Activated CD4-positive, alpha-beta T cell treated with anti-CD3 and anti-CD28 coated beads for 4 hours (primary cell): ENCODE measurements around the gene TP53BP1.
"Not testable (repeated sequence)": the region's sequence is repeated elsewhere in the genome, so short reads cannot be mapped to it uniquely, and the experiment has no call there.

ENCODE experiments used
- DNase-seq, 2 donors: peaks; one replicate each; pipeline ENCODE4 v3.0.0-alpha.2; 2020

Gene TP53BP1

GRCh38 chr15:43410572-43411214 lies 82.3 kb downstream of the TP53BP1 start:
- DNase-seq, result no peak

- DNase-seq, result no peak
These were observed 84.2 kb downstream of the TP53BP1 start for GRCh38 chr15:43408789-43409188.

- no peak for DNase-seq
These were observed 86.1 kb downstream of the TP53BP1 start for GRCh38 chr15:43406808-43407207.

- DNase-seq, result no peak
These were observed 86.8 kb downstream of the TP53BP1 start for GRCh38 chr15:43406189-43406588.

DNA sequence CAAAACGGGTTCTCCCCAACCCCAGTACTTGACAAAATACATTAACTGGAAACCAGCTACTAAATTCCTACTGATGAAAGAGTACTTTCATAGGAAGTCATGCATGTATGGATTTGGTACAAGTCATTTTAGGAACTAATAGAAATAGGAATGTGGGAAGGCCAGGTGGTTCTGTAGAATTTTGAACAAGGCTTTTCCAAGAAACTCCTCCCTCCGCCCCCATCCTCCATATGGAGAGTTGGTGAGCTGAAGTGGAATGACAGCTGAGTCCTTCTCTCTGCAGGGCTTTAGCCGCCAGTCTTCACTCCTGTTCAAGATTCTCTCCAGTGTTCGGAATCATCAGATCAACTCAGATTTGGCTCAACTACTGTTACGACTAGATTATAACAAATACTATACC lies 88.8 kb downstream of the TP53BP1 start:
- DNase-seq, result no peak

- DNase-seq, result no peak
These were observed 89.3 kb downstream of the TP53BP1 start for GRCh38 chr15:43403616-43404015.

- DNase-seq, result no peak
These were observed 90.7 kb downstream of the TP53BP1 start for GRCh38 chr15:43402255-43402654.

DNA sequence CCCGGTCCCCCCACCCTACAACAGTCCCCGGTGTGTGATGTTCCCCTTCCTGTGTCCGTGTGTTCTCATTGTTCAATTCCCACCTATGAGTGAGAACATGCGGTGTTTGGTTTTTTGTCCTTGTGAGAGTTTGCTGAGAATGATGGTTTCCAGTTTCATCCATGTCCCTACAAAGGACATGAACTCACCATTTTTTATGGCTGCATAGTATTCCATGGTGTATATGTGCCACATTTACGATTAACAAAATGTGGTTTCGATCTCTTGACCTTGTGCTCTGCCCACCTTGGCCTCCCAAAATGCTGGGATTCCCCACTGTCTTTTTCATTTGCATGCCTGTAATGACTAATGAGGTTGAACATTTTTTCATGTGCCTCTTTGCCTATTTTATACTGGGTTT lies 99.4 kb downstream of the TP53BP1 start:
- DNase-seq, result not testable (repeated sequence)

DNA sequence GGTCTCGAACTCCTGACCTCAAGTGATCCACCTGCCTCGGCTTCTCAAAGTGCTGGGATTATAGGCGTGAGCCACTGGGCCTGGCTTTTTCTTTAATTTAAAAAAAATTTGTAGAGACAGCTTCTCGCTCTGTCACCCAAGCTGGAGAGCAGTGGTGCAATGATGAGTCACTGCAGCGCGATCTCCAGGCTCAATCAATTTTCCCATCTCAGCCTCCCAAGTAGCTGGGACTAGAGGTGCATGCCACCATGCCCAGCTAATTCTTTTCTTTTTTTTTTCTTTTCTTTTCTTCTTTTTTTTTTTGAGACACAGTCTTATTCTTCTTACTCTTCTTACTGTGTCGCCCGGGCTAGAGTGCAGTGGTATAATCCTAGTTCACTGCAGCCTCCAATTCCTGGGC lies 102.2 kb downstream of the TP53BP1 start:
- no peak for DNase-seq

DNA sequence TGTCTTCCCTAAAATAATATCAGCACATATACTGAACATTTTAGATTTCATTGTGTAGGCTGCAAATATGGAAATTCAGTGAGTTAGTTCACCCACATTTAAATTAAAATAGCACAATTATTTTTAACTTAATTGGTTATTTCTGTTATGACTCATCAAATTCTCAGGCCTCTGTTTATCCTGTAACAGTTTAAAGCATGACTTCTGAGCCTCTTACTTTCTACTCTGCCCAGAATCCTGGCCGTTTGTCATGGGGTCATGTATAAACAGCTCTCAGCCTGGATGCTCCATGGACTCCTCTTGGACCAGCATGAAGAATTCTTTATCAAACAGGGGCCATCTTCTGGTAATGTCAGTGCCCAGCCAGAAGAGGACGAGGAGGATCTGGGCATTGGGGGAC lies 109.9 kb downstream of the TP53BP1 start:
- no peak for DNase-seq

DNA sequence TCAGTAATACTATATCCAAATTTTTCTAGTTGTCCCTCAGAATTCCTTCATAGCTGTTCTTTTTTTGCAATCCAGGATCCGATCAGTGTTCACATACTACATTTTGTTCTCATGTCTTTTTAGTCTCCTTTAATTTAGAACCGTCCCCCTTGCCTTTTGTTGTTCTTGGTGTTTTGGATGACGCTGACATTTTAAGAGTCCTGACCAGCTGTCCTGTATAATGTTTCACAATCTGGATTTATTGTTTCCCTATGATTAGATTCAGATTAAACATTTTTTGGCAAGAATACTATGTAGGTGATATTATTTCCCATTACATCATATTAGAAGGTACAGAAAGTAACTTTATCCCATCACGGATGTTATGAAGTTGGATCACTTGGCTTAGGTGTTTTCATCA lies 110.6 kb downstream of the TP53BP1 start:
- DNase-seq, result no peak

GRCh38 chr15:43378601-43379000 lies 114.4 kb downstream of the TP53BP1 start:
- no peak for DNase-seq

- peak; percentile 32 to 34 for DNase-seq
These were observed 116.8 kb downstream of the TP53BP1 start for GRCh38 chr15:43376017-43376705.

DNA sequence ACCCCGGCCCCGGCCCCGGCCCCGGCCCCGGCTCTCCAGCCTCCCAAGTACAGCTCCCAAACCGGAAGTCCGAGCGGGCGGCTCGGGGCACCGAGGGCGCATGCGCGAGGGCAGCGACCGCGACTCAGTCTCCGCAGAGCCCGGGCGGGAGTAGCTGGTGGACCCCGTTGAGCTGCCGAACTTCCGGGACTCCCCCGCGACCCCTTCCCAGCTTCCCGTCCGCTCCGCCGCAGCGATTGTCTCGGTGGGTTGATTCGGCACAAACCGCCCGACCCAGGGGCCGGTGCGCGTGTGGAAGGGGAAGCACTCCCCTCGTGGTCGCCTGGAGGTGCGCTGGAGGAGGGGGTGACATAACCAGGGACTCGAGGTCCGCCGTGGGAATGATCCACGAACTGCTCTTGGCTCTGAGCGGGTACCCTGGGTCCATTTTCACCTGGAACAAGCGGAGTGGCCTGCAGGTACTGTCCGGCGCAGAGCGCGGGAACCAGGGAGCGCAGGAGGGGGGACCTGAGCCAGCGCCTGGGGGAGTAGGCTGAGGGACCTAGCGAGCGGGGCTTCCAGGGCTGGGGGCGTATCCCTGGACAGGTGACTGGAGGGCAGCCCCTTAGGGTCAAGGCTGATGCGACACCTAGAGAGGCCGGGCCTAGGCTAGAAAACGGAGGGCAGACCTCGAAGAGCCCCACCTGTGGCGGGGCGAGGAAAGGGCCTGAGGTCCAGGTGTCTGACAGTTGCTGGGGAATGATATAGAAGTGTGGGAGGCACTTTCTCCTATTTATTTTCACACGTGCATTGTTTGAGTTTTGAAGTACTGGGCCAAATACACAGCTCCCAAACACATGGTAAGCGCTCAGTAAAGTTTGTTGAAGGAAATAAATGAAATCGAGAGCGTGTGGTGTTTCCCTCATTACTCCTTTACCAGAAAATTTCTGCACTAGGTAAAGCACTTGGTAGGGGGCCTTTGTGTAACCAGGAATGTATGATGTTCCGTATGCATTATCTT lies 121.7 kb downstream of the TP53BP1 start, which contains the start of the genes TUBGCP4 and ZSCAN29:
TUBGCP4 (plus strand) TSS at position 127 of the 1,000 bp plus-strand sequence; CDS start at position 381, 254 bp downstream.
ZSCAN29 (minus strand) TSS at position 69 of the 1,000 bp plus-strand sequence. CDS start 1,130 bp downstream, outside the sequence.
- DNase-seq, result peak; percentile 67 to 76

DNA sequence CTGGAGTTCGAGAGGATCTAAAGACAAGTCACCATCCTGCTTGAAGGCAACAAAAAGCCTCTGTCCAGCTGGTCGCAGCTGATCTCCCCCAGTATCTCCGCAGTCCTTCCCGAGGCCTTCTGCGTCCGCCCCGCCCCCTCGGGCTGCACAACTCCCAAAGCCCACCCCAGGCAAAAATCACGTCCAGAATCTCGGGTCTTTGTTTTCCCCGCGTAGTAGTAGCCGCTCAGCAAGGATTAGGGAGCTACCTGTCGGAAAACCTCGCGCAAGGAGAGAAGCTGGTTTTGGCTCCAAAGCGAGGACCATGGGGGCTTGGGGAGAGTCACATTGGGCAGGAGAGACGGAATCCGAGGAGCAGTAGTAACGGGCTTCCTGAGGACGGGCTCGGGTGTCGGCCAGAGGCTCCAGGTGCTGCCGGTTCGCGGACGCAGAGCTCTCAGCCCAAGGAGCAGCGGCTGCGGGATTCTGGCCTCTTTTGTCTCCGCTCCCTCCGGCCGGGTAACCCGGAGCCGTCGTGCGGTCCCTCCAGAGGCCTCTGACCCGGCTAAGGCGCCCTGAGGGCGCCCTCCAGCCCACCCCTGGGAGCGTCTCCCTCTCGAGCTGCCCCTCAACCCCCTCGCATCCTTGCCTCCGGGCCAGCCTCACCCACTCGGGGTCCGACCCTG lies 122.5 kb downstream of the TP53BP1 start:
- peak in 1 of 2 donors; percentile 6 for DNase-seq

DNA sequence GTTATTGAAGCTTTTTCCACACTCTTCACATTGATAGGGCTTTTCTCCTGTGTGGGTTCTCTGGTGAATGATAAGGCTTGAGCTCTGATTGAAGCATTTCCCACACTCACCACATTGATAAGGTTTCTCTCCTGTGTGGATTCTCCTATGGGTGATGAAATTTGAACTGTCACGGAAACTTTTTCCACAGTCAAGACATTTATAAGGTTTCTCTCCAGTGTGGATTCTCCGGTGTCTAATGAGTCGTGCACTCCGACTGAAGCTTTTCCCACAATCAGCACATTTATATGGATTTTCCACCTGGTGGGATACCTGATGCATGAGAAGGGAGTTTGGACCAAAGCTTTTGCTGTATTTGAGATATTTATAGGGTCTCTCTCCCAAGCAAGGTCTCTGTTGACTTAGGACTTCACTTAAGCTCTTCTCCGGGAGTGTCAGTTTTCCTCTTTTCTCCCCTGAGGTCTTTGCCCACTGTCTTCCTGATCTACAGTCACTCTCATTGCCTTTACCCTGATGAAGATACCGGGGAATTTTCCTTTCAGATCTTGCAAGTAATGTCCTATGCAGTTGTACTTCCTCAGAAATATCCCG lies 131.5 kb downstream of the TP53BP1 start:
- no peak for DNase-seq

DNA sequence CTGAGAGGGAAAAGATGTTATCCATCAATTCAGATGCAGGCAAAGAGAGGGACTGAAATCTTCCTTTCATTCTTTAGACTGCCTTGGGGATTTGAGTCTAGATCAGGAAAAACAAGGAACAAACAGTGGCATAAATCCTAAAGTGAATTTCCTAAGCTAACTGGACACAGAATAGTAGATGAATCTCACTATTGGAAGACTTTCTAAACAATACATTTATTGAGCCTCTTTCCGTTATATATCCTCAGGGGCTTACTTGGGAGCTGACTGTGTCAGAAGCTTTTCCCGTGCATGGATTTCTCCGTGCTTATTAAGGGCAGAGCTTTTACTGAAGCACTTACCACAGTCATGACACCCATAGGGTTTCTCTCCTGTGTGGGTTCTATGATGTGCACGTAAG lies 132.1 kb downstream of the TP53BP1 start:
- DNase-seq, result no peak
